Stimulated activated CD8-positive, alpha-beta memory T cell treated with anti-CD3 and anti-CD28 coated beads, Interleukin-12 subunit alpha, Interleukin-12 subunit beta, amount 100 ng/mL, for 4 hours (primary cell): Measurements from ENCODE around the gene GALNT1.

Experiments used
- DNase-seq: peaks from one replicate; pipeline ENCODE4 v3.0.0-alpha.2; 2020; ENCODE audit warnings: low read depth

GALNT1 gene

DNA sequence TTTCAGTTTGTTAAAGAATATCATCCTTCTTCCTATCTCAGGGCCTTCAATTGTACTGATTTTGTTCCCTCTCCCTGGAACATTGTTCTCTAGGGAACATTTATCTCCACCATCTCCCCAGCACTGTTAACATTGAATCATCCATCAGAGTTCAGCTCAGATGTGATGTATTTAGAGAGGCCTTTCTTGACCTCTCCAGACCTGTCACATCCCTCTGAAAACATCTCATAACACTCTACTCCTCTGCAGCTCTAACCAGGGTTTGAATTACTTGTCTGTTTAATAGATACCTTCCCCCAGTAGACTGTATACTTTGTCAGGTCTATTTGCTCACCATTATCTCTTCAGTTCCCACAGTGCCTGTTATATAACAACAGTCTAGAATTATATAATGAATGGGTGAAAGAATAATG is 98.6 kb downstream of the GALNT1 start:
- no peak for DNase-seq

DNA sequence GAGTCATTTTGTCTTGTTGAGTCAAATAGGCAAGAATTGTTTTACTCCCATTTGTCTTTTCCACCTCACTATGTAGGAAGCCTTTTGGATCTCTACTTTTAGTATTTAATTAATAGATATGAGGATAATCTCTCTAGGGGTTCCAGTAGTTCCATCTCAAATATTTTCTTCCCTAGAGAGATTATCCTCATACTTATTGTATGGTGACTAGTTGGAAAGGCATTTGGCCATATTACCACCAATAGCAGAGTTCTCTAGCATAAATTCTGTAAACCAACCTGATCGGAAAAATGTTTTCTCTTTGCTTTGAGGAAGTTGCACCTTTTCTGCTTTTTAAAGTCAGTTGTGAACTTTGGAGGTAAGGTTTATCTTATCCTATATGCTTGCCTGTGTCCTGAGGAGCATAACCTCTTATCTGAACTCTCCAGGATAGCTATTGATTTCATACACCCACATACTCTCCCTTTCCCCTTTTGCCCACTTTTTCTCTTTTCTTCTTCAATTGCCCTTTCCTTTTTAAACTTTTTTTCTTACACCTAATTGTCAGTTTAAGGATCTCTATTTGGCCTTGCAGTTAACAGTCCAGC is 100.8 kb downstream of the GALNT1 start:
- no peak for DNase-seq

DNA sequence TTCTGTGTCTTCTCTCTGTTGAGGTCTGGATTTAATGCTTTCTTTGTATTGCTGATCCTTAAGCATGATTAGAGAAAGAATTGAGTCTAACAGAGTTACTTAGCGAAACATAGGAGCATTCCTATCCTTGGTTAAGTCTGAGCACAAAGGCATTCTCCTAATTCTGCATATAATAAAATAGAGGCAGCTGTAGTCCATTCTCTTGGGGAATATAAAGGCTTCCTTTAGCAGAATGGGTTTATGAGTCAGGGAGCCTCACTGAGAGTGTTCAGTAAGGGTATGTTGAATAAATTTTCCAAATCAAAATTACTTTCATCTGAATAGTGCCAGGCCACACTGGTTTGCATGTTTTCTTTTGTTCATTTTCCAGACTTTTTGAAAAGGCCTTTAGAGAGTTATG is 101.5 kb downstream of the GALNT1 start:
- no peak for DNase-seq

DNA sequence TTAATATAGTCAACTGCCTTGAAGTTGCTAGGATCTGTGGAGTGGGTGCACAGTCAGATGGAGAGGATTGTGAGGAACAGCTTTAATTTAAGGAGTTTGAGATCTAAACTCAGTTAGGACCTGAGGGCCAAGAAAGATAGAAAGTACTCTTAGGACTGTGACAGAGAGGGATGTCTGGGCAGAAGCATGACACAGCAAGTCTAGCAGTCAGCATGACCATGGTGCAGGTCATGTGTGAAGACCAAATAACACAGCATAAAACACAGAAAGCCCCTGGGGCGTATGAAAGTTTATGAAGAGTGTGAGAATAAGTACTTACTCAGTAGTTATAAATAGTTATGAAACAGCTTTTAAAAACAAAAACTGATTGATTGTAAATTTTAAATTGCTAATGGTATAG is 107.2 kb downstream of the GALNT1 start:
- no peak for DNase-seq

DNA sequence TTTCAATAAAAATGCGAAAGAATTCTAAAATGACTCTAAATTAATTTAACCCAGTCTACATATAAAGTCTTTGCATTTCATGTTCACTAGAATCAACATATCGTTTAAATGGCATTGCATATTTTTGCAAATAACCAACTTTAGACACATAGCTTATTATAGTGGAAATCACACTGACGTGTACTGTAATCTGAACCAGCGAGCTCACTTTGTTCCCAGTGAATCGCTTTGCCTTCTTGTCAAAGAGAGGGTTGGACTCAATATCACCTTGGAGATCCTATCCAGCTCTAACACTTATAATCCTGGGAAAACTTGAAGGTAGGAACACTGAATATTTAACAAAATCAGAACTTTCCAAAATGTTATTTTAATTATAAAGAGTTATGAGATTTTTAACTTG is 108.2 kb downstream of the GALNT1 start:
- no peak for DNase-seq

DNA sequence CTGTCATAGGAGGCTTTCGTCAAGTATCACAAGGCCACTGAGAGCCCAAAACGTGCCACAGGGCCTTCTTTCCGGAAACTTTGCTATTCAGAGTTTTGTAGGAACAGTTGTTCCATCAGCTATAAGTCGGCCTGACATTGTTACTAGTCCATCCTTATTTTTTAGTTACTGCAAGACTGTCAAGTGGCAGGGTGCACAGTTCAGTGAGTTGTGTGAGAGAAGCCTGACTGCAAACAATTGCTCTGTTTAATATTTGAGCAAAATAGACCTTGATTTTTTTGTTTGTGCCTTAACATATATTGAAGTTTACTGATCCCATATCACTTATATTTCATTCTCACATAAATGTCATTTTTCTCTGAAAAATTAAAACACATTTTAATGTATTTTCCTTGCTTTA is 110.1 kb downstream of the GALNT1 start:
- no peak for DNase-seq

DNA sequence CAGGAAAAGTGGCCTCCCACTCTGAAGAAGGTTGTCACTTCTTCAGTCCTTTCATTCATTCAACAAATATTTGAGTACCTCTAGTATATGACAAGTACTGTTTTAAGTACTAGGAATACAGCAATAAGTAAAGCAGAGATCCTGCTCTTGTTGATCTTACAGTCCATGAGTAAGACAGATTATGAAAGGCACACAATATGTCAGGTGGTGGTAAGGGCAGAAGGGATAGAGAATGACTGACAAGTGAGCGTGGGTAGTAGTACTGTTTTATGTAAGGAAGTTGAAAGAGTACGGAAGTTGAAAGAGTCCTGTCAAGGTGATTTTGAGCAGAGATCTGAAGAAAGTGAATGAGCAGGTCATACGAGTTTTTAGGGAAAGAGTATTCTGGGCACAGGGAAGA is 111.3 kb downstream of the GALNT1 start:
- DNase-seq, result no peak

DNA sequence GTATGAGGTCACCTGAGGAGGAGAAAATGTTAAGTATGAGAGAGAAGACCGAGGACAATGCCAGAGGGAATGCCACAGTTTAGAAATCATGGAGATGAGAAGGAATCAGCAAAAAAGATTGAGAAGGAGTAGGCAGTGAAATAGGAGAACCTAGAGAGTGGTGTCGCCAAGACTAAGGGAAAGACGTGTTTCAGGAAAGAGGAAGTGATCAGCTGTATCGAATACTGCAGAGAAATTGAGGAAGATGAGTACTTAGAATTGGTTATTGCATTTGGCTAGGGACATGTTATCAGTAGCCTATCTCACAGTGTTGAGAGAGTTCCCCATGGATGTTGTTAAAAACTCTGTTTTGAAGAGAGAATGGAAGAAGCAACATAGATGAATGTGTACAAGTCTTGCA is 112.3 kb downstream of the GALNT1 start:
- DNase-seq, result no peak

DNA sequence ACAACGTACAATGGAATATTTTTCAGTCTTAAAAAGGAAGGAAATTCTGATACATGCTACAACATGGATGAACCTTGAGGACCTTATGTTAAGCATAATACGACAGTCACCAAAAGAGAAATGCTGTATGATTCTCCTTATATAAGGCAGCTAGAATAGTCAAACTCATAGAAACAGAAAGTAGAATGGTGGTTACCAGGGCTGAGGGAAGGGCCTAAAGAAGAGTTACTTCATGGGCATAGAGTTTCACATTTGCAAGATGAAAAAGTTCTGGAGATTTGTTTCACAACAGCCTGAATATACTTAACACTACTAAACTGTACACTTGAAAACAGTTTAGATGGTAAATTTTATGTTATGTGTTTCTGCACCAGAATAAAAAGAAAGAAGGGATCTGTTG is 113.3 kb downstream of the GALNT1 start:
- no peak for DNase-seq

DNA sequence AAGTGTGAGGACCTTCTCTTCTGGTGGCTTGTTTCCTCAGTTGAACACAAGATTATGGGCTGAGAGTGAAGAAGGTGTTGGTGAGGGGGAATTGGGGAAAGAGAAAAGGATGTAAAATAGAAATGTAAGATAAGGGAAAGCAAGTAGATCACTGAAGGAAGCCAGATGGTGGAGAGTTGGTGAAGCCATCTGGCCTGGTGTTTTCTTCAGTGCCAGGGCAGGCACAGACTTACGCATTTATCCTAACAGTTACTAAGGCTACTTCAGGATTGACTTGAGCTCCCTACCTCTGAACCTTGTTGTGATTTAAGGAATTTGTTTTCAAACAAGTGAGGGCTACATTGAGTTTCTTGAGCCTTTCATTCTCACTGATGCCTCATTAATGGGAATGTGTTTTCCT is 113.8 kb downstream of the GALNT1 start:
- no peak for DNase-seq

DNA sequence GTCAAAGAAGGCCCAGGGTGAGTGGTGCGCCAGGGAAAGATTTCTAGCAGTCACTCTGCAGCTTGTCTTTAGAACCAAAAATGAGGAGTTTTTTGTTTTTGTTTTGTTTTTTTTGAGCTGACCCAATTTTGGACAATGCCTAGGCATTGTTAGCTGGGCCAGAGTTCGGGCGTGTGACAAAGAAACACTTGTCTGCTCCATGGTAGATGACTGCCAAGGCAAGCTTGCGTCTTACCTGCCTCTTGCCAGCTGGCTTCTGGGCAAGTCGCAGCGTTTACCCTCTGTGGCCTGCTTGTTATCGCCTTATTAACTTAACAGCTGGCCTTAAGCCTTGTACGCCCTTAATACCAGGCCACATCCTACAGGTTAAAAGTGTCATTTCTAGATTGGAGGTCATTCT is 114.3 kb downstream of the GALNT1 start:
- no peak for DNase-seq

DNA sequence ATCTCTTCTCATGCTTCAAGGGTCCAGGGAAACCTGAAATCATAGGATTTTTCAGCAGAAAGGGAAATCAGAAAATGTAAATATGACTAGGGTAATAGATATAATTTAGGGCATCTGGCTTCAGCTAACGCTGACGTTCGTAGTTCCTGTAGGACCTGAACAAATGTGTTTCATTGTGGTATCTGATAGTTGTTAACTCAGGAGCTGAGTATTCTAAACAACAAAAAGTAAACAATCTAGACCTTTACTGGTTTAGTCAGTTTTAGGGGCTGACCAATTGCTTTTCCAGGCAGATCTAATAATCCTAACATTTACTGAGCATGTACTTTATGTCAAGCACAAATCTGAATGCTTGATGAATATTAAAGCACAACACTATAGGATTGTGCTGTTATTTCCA is 114.8 kb downstream of the GALNT1 start:
- no peak for DNase-seq

DNA sequence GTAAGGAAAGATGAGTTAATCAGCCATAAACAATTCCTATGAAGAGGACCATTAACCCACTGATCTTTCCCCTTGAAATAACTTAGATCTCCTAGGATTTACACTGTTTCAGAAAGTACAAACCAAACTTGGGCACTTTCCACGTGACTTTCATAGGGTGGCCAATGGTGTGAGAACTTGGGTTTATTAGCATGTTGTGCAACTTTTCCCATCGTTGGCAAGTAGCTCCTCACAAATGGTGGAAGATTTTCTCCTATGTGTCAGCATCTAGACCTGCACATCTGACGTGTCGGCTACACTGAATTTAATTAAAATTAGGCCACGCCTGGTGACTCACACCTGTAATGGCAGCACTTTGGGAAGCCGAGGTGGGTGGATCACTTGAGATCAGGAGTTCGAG is 116.3 kb downstream of the GALNT1 start:
- DNase-seq, result no peak

DNA sequence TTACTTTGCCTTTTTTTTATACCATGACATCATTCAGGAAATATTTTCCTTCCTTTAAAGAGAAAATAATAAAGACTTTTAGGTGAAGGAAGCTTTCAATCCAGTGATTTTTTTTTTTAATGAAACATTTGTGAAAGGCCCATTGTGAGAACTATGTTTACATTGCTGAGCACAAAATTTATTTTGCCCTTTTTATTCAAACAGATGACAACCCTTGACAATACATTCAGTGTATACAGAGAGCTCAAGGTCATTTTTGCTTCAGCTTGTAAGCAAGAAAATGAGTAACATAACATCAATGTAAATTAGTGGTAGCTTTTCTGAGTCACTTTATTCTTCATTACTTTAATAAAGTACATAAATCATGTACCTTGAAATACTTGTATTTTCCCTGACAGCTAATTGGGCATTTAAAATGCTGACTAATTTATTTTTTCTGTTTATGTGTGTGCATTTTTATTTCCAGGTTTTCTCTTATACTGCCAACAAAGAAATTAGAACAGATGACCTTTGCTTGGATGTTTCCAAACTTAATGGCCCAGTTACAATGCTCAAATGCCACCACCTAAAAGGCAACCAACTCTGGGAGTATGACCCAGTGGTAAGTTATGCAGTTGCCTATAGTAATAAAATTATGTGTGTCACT is 121.6 kb downstream of the GALNT1 start:
- DNase-seq, result no peak

DNA sequence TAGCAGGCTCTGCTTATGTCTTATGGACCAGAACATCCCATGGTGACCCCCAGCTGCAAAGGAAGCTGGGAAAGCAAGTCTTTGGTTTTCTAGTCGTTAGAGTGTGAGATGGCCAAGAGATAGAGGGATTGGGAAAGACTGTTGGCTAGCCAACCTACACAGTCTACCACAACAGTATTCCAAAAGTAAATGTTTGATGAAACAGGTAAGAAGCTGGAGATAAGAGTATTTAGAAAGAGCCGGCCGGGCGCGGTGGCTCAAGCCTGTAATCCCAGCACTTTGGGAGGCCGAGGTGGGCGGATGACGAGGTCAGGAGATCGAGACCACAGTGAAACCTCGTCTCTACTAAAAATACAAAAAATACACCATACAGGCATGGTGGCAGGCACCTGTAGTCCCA is 124.4 kb downstream of the GALNT1 start:
- no peak for DNase-seq

DNA sequence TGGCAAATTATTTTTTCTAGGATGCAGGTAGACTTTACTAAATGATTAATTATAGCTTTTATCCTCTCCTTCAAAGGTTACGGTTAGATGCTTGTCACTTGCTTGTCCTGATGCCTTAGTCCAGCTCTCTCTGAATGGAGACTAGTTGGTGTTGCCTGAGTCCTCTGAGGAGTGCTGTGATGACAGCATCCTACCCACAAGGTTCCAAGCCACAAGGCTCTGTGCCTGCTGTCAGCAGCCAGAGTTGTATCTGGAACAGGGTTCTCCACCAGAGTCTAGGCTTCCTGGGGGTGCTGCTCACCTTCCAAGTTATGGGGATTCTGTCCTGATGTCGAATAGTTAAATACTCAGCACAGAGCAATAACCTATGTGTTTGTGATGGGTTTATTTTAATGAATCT is 125.7 kb downstream of the GALNT1 start:
- no peak for DNase-seq

DNA sequence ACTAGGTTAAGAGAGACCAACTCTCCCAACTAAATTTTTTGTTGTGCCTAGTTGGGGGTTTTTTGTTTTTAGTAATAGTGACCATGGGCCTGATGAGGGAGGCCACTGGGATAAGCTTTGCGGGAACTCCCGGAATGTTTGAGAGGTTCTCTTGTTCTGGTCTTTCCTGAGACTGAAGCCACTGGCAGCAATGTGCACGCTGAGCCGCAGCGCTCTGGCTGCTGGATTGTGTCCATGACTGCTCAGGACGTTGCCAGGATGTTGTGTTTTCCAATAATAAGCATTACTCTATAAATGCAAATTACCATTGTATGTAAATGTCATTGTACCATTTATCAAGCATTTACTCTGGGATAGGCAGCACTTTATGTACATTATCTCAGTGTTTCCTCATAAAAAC is 126.1 kb downstream of the GALNT1 start:
- DNase-seq, result no peak

DNA sequence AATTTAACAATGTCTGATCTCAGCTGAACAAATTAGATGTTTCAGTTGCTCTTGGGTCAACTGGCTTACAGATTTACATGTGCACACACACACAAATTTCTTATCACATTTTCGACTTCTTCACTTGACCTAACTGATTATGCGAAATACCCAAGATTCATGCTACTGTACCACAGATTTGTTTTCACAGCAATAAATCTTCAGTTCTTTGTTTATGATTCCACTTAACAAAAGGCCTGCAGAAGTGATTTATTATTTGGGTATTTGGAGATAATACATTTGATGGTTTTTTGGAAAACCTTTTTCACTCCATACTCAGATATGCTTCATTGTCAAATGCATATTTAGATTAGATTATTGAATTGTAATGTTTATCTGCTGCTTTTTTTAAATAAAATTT is 129.0 kb downstream of the GALNT1 start:
- DNase-seq, result no peak

DNA sequence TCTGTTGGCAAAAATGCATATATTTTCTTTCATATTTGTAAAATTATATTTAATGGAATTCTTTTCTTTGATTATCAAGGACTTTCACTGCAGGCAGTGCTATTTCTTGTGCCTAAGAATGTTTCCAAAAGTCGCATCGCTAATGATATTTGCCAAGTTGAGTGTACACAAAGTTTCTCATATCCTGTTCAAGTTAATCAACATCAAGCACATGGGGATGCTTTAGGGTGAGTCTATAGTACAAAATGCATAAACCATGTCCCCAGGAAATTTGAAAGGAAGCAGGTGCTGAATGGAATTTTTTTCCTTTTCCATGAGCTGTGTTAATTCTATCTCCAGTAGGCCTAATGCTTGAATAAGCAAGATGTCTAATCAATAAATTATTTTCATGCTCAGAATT is 129.7 kb downstream of the GALNT1 start:
- DNase-seq, result no peak

DNA sequence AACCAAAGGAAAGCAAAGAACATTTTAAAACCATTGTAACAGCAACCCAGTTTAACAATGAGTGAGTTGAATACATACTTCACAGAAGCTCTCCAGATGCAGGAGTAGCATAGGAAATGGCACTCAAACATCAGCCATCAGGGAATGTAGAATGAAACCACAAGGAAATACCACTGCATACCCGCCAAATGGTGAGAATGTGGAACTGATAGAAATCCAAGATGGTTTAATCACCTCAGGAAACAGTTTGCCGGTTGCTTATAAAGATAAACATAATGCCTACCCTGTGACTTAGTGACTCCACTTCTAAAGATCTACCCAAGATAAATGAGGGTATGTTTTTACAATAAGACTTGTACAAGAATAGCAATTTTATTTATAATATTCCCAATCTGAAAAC is 132.0 kb downstream of the GALNT1 start:
- DNase-seq, result no peak

DNA sequence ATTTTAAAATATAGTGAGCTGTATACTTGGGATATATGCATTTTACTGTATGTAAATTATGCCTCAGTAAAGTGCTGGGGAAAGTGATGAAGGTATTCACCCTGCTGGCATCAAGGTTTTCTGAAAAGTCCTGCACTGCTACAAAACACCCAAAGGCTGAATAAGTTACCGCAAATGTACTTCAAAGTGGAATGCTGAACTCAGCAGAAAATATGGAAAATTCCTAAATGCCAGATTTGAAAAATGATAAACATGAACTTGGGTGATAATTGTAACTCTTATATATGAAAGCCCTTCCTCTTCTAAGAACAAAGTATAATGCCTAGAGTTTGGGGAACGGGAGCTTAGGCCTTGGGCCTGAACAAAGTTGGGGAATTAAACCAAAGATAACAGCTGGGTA is 133.0 kb downstream of the GALNT1 start:
- no peak for DNase-seq

DNA sequence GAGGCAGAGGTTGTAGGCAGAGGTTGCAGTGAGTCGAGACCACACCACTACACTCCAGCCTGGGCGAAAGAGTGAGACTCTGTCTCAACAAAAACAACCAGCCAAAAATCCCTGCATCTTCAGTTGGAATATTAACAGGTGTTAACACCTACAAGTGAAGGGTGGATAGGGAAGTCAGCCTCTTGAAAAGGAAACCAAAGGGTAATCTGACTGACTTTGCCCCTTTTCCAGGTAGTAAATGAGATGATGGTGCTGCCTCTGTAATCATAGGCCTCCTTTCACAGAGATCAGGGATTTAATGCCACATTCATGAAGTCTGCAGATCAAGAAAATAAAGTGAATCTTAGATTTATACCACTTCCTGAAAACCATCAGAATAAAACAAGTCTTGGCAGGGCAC is 133.6 kb downstream of the GALNT1 start:
- DNase-seq, result no peak

DNA sequence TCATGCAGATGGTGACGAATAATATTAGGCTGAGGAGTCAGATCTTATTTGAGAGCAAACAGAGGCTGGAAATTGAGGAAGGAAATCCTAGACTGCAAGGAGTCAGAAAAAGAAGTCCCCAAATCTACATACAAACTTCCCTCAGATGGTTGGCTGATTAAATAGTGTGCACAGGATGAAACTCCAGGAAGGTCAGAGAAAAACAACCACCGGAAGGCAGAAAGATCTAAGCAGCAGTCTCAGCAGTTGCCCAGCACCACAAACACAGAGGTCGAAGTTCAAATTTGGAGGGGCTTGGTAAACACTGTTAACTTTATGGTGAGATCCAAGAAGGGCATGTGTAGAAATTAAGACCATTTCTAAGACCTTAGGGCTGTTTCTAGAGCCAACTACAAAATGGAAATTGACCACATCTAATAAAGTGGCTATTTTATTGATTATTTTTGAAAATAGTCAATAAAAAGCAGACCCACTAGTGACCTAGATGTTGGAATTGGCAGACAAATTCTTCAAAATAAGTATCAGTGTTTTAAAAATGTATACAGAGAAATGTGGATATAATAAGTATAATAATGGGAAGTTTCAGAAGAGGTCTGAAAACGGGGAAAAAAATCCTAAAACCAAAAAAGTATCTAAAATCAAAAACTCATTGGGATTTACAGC is 134.8 kb downstream of the GALNT1 start:
- no peak for DNase-seq

DNA sequence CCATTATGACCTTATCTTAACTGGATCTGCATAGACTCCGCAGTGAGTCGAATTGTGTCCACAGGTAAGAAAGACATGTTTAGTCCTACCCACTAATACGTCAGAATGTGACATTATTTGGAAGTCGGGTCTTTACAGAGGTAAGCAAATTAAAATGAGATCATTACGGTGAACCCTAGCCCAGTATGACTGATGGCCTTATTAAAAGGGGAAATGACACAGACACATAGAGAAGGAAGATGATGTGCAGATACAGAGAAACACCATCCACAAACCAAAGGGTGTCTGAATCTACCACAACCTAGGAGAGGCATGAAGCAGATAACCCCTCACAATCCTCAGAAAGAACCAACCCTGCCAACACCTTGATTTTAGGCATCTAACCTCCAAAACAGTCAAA is 135.6 kb downstream of the GALNT1 start:
- no peak for DNase-seq
